Fibroblast of peridontal ligament (primary cell): ENCODE data around the gene CLEC10A.
"Not testable (repeated sequence)": the region's sequence is repeated elsewhere in the genome, so short reads cannot be mapped to it uniquely, and the experiment has no call there.

Source experiments
- DNase-seq: peaks from one replicate; pipeline ENCODE4 v3.0.0-alpha.2; 2010; ENCODE audit errors: extremely low read depth

CLEC10A gene, protein sequence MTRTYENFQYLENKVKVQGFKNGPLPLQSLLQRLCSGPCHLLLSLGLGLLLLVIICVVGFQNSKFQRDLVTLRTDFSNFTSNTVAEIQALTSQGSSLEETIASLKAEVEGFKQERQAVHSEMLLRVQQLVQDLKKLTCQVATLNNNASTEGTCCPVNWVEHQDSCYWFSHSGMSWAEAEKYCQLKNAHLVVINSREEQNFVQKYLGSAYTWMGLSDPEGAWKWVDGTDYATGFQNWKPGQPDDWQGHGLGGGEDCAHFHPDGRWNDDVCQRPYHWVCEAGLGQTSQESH

DNA sequence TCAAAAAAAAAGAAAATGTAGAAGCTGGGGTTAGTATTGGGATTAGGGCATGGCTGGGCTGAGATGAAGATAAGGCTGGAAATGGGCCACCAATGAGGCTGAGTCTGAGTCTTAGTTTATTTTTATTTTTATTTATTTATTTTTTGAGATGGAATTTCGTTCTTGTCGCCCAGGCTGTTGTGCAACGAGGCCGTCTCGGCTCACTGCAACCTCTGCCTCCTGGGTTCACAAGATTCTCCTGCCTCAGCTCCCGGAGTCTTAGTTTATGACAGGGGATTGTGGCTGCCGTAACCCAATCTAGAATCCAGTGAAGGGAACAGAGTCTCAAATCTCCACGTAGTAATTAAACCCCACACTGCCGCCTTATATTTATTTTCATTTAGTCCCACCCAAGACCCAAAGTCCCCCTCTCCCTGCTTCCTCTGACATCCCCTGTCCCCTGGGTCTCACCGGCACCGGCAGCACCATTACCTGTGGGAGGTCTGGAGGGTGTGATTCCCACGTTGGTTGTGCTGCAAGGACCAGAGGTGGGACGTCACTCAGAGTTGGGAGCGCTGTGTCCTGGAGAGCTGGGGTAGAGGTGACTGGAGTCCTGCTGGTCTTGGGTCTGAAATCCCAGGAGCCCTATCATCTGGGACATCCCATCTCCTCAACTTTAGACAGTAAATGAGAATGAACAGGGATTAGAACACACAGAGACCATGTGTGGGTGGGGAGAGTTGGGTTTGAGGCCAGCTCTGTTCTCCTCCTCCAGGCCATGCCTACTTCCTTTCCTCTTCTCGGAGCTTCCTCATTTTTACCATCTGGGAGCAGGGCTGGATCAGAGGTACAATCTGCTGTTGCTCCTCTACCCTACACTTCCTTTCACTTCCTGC, at the start of gene CLEC10A:
TSS of gene CLEC10A (minus strand) at position 671 of the 875 bp plus-strand sequence. CDS start 1,439 bp downstream, outside the sequence.
- no peak for DNase-seq

GRCh38 chr17:7129311-7129710, 49.3 kb upstream of the CLEC10A start:
- DNase-seq, result no peak

DNA sequence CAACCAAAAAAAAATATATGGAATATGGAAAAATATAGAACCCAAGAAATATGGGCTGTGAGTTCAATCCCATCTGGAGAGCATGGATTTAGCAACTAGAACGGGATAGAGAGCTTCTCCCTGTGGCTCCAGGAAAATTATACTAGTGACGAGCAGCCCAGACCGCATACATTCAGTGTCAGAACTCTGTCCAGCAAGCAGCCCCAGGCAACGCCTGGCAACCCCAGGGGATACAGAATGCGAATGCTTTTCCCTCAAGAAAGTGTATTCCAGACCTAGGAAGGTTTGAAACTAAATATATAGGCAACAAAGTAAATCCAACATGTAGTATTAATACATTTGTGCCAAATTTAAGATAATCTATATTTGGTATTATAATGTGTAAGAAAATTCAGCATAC, 48.1 kb upstream of the CLEC10A start:
- DNase-seq, result peak; percentile 6

- not testable (repeated sequence) for DNase-seq
Observed at GRCh38 chr17:7127501-7127900, 47.5 kb upstream of the CLEC10A start.

DNA sequence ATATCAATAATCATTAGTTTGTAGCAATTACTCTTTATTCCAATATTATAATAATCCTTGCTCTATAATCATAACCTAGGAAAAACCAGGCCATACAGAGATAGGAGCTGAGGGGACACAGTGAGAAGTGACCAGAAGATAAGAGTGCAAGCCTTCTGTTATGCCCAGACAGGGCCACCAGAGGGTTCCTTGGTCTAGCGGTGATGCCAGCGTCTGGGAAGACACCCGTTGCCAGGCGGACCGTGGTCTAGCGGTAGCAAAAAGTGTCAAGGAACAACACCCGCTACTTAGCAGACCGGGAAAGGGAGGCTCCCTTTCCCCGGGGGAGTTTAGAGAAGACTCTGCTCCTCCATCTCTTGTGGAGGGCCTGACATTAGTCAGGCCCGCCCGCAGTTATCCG, 46.3 kb upstream of the CLEC10A start:
- DNase-seq, result not testable (repeated sequence)

DNA sequence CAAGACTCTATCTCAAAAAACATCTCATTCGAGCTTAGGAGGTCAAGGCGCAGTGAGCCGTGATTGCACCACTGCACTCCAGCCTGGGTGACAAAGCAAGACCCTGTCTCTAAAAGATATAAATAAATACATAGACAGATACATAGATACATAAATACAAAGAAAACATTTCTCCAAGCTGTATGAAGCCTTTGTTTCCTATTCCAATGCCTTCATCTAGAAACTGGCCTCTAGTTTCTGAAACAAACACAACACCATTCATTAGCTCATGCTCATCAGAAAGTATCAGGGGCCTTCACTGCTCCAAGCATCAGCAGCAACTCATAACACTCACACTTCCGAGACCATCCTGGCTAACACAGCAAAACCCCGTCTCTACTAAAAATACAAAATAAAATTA, 44.9 kb upstream of the CLEC10A start:
- no peak for DNase-seq

- no peak for DNase-seq
Observed at GRCh38 chr17:7123844-7124243, 43.8 kb upstream of the CLEC10A start.

DNA sequence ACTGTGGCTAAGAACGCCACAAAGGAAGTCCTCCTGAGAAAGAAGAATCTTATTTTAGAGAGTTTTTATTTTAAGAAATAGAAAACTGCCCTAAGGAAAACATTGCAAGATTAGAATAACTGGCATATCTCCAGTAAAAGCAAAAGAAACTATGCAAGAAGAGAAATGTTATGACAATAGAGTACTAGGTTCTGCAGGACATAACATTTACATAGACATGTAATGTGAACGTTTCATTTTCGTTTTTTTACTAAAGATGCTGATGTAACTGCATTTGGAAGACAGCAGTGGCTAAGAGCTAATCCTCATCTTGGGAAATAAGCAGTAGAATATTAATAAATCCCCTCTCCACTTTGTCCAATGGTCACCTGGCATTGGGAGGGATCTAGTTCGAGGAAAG, 42.3 kb upstream of the CLEC10A start:
- DNase-seq, result peak; percentile 33

DNA sequence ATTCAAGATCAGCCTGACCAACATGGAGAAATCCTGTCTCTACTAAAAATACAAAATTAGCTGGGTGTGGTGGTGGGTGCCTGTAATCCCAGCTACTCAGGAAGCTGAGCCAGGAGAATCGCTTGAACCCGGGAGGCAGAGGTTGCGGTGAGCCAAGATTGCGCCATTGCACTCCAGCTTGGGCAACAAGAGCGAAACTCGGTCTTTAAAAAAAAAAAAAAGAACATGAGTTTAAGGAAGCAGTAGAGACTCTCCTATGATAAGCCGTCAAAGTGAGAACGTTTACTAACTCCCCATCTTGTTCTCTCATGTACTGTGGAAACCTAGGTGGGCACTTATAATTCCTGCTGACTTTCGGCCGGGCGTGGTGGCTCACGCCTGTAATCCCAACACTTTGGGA, 40.6 kb upstream of the CLEC10A start:
- not testable (repeated sequence) for DNase-seq

- no peak for DNase-seq
Observed at GRCh38 chr17:7120123-7120522, 40.1 kb upstream of the CLEC10A start.

DNA sequence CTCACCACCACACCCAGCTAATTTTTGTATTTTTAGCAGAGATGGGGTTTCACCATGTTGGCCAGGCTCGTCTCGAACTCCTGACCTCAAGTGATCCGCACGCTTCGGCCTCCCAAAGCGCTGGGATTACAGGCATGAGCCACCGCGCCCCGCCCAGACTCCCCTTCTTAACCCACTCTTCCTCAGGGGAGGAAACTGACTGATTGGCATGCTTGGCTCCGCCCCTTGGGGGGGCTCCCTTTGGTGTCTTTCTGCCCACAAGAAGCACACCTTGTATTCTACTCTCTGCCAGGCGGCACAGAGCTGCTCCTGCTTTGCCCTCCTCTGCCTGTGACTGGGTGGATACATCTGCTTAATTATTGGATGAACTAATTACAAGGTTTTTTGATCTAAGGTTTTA, 39.3 kb upstream of the CLEC10A start:
- DNase-seq, result no peak

DNA sequence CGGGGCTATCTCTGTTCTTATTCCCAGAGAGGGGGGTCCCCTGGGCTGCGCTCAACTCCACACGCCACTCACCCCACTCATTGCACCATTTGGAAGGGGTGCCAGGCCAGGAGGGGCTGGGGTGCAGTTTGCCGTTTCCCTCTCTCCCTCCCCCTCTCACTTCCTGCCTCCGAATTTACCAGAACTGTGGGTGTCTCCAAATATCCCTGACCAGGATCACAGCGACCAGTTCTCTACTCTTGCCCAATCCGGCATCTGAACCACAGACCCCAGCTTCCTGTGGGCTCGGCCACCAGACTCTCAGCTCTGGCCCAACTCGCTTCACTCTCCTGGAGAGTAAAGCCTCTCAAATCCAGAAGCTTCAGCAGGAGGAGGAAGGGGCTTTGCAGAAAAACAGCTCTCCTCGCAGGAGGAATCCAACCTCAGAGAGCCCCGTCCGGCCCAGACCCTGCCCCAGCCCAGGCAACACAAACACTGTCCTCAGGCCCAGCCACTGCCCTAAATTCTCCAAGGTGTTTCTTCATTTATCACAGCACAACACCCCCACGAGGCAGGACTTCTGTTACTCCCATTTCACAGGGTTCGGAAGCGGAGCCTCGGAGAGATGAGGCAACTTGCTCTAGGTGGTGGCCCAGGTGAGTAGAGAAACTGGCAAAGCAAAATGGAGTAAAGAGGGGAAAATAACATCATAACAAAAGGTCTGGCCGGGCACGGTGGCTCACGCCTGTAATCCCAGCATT, 35.0 kb upstream of the CLEC10A start:
- no peak for DNase-seq

GRCh38 chr17:7114241-7114874, 34.3 kb upstream of the CLEC10A start, which contains the start of gene ASGR2:
Gene ASGR2, minus strand, starts transcription at chr17:7114822. Its CDS starts 582 bp downstream, at chr17:7114240.
- DNase-seq, result no peak

GRCh38 chr17:7113273-7114071, 33.4 kb upstream of the CLEC10A start:
- no peak for DNase-seq

DNA sequence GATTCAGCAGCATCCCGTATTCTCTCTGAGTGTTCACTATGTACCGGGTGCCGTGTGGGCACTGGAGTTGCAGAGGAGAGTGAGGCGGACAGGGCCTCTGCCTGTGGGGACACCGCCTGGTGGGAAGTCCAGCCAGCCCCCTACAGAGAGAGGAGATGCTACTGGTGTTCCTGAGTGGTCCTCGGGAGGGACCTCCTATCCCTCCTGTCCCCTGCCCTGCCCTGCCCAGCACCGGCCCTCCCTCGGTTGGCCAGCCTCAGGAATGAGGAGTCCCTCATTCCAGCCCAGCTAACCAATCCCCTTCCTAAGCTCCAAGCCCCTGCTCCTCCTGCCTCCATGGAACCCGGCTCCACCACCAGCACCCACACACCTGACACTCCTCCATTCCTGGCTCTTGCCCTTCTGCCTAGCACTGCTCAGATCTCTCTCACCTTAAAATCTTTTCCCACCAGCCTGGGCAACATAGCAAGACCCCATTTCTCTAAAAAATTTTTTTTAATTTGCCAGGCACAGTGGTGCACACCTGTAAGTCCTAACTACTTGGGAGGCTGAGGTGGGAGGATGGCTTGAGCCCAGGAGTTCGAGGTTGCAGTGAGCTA, 32.6 kb upstream of the CLEC10A start:
- no peak for DNase-seq

DNA sequence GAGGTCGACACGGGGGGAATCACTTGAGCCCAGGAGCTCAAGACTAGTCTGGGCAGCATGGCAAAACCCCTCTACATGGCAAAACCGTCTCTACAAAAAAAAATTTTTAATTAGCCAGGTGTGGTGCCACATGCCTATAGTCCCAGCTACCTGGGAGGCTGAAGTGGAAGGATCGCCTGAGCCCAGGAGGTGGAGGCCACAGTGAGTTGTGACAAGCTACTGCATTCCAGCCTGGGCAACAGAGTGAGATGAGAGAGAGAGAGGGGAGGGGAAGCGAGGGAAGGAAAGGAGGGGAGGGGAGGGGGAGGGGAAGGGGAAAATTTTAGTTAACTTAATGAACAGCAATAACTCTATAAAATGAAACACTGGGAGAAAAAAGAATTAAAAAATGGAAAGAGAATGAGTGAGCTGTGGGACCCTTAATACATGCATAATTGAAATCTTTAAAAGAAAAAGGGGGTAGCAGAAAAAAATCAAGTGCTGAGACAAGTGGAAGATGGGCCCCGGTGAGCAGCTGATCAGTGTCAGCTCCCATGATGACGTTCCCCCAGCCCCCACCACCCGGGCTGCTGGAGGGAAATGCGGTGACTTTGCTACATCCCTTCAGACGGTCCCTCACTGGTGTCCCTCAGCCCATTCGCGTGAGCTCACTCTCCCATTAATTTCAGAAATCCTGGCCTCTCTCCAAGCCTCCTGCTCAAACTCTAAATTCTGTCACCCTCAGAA, 31.9 kb upstream of the CLEC10A start:
- DNase-seq, result no peak

DNA sequence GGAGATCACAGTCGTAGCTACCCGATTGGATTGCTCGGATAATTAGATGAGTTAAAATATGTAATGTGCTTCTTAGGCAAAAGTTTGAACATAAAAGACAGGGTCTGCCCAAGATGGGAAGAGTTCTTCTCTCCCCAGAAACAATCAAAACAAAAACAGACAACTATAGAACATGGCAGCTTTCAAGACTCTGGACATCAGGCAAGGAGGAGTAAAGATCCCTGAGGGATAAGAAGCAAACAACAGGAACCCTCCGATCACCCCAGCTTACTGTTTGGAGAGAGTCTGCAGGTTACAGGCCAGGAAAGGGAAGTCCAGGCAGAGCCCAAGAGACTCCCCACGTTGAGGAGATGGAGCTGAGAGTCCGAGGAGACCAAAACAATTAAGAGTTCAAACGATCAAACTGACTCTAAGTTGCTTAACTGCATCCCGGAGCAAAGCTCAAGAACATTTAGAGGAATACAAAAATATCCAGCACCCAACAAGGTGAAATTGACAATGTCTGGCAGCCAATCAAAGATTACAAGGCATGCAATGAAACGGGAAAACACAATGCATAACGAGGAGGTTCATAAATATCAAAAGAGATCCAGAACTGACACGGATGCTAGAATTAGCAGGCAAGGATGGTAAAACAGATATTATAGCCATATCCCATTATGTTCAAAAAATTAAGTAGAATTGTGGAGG, 30.7 kb upstream of the CLEC10A start:
- no peak for DNase-seq

DNA sequence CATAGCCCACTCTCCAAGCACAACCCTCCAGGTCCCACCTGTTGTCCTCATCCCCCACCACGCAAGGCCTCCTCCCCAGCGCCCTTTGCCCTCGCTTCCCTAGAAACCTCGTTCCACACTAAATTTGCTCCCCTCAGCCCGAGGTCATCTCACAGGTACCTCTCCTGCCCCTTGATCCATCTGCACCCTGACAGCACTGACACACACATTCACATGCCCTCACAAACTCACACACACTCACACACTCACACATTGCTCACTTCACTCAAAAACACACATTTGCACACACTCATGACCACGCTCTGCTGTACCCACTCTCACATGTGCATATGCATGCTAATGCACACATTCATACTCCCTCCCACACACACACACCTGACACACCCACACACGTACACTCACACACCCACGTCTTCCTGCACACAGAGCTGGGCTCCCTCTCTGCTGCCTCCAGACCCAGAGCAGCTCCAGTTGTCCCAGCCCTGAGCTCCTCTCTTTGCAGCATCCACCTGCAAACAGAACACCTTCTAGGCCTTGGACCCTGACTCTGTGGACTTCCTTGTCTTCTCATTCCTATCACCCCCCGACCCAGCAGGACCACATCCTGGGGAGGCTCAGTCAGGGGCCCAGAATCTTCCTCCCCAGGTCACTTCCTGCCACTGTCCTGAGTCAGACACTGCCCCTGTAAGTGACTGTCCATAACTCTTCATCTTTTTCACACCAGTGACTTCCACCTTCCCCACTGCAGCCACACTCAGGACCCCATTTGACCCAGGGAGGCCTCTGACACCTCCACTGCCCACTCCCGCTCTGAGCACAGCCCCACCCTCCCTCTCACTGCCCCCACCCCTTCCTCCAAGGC, 29.6 kb upstream of the CLEC10A start:
- no peak for DNase-seq
